Upper lobe of right lung (tissue), 1 donor: ENCODE data around the gene LRRK1. TPM values are rescaled to one million over a fixed set of nuclear protein-coding genes. Genes with fewer than 3 reads are reported as not detected.
"Not testable (repeated sequence)": the region's sequence is repeated elsewhere in the genome, so short reads cannot be mapped to it uniquely, and the experiment has no call there.

Experiments
- ATAC-seq: fragments of 200-7000 bp; cut with Tn5 transposase; one replicate; pipeline ENCODE4 v1.9.1; 2020; ENCODE audit warnings: mild to moderate bottlenecking, moderate library complexity
- DNase-seq: peaks from one replicate; pipeline ENCODE4 v3.0.0-alpha.2; 2020
- H3K27ac ChIP-seq: fragments of 200-600 bp; one replicate; pipeline ENCODE4 v1.8.0; 2022
- H3K27me3 ChIP-seq: fragments of 200-600 bp; one replicate; pipeline ENCODE4 v1.8.0; 2022; ENCODE audit warnings: mild to moderate bottlenecking
- H3K36me3 ChIP-seq: fragments of 200-600 bp; one replicate; pipeline ENCODE4 v1.8.0; 2022
- H3K4me1 ChIP-seq: fragments of 200-600 bp; one replicate; pipeline ENCODE4 v1.8.0; 2022
- H3K4me3 ChIP-seq: fragments of 200-600 bp; one replicate; pipeline ENCODE4 v1.8.0; 2022; ENCODE audit warnings: mild to moderate bottlenecking
- H3K9me3 ChIP-seq: fragments of 200-600 bp; one replicate; pipeline ENCODE4 v1.8.0; 2022
- CTCF ChIP-seq: fragments of 200-600 bp; IDR thresholded peaks from one replicate; pipeline ENCODE4 v1.8.0; 2022; ENCODE audit warnings: antibody characterized with exemption
- intact Hi-C: fragments of 100-400 bp; cut with DNase I; formaldehyde crosslinking; loops from one replicate; pipeline ENCODE4 v1.11.0; 2022
- total RNA-seq: library from RNA; stranded (reverse); fragmentation: NEBNext Ultra II Directional; extraction: Animal tissue kit (Norgen Biotek cat#: 25700); gene quantifications from one replicate; pipeline ENCODE4 v1.2.1, GENCODE V29; 2021
- donor health status: DM: no; HTN: yes; CAD: no; lungs with severe emphysema.

LRRK1 gene
- total RNA-seq, 1 donor from 2014 or later: 22.6 TPM

GRCh38 chr15:101092156-101092866, 173.2 kb downstream of the LRRK1 start:
- no peak for DNase-seq
- ATAC-seq: no peak
- intact Hi-C loops: no loop called here
- no peaks in the 10 kb centered on the region for H3K36me3 ChIP-seq
- no peak for TF ChIP-seq CTCF
- no peaks in the 10 kb centered on the region for H3K9me3 ChIP-seq
- peaks cover 40% of the 10 kb centered on the region for H3K4me1 ChIP-seq
- no peaks in the 10 kb centered on the region for H3K27me3 ChIP-seq
- no peak overlapping the region for H3K4me3 ChIP-seq
- peak overlapping the region; percentile 79 for H3K27ac ChIP-seq

GRCh38 chr15:101092867-101093202, 173.7 kb downstream of the LRRK1 start:
- no peak for TF ChIP-seq CTCF
- intact Hi-C loops: no loop called here

GRCh38 chr15:101093958-101094357, 174.8 kb downstream of the LRRK1 start:
- intact Hi-C loops: no loop called here
- no peaks in the 10 kb centered on the region for H3K27me3 ChIP-seq
- H3K36me3 ChIP-seq: no peaks in the 10 kb centered on the region
- no peak for TF ChIP-seq CTCF
- ATAC-seq (no peak), DNase-seq (no peak)
- no peaks in the 10 kb centered on the region for H3K9me3 ChIP-seq
- no peak overlapping the region for H3K4me3 ChIP-seq
- peaks cover 33% of the 10 kb centered on the region for H3K4me1 ChIP-seq
- H3K27ac ChIP-seq: no peak overlapping the region

More at GRCh38 chr15:101092867-101093202, 173.7 kb downstream of the LRRK1 start:
- Histone ChIP-seq H3K9me3 (no peaks in the 10 kb centered on the region), H3K27ac (peak overlapping the region; percentile 79), H3K4me1 (peaks cover 40% of the 10 kb centered on the region), H3K27me3 (no peaks in the 10 kb centered on the region), H3K36me3 (no peaks in the 10 kb centered on the region), H3K4me3 (no peak overlapping the region)
- DNase-seq (no peak), ATAC-seq (no peak)

- peaks cover 19% of the 10 kb centered on the region for H3K4me1 ChIP-seq
- DNase-seq, H3K27ac ChIP-seq, H3K36me3 ChIP-seq, H3K9me3 ChIP-seq, ATAC-seq, H3K4me3 ChIP-seq, H3K27me3 ChIP-seq, intact Hi-C loops: not testable (repeated sequence)
Observed at GRCh38 chr15:101095796-101096406, 176.7 kb downstream of the LRRK1 start.

- Histone ChIP-seq H3K4me3 (no peak overlapping the region), H3K36me3 (no peaks in the 10 kb centered on the region), H3K4me1 (peaks cover 7% of the 10 kb centered on the region), H3K27ac (no peak overlapping the region), H3K9me3 (no peaks in the 10 kb centered on the region), H3K27me3 (no peaks in the 10 kb centered on the region)
- no peak for DNase-seq
- no peak for ATAC-seq
- intact Hi-C loops: no loop called here
- no peak for TF ChIP-seq CTCF
Observed at GRCh38 chr15:101097111-101097510, 178.0 kb downstream of the LRRK1 start.

- Histone ChIP-seq H3K27me3 (no peaks in the 10 kb centered on the region), H3K36me3 (no peaks in the 10 kb centered on the region), H3K9me3 (no peaks in the 10 kb centered on the region), H3K4me3 (no peak overlapping the region), H3K27ac (no peak overlapping the region), H3K4me1 (no peaks in the 10 kb centered on the region)
- intact Hi-C loops: no loop called here
- no peak for ATAC-seq
- no peak for DNase-seq
- TF ChIP-seq CTCF: no peak
Observed at GRCh38 chr15:101099183-101099582, 180.0 kb downstream of the LRRK1 start.
